ENCODE measurements around the gene ERH. TPM values are rescaled to one million over a fixed set of nuclear protein-coding genes. Genes with fewer than 3 reads are reported as not detected.
"Not testable (repeated sequence)": the region's sequence is repeated elsewhere in the genome, so short reads cannot be mapped to it uniquely, and the experiment has no call there.

Gene ERH
- total RNA-seq, 1 donor from 2014 or later, result 89.1 TPM

- DNase-seq, result no peak
Observed at GRCh38 chr14:69395929-69396328, 2.2 kb downstream of the ERH start.

GRCh38 chr14:69392481-69392880, 5.6 kb downstream of the ERH start:
- no peak for DNase-seq

GRCh38 chr14:69391400-69391799, 6.7 kb downstream of the ERH start:
- not testable (repeated sequence) for DNase-seq

GRCh38 chr14:69387311-69387710, 10.8 kb downstream of the ERH start:
- no peak for DNase-seq

- no peak for DNase-seq
Observed at GRCh38 chr14:69378274-69378673, 19.8 kb downstream of the ERH start.

- DNase-seq, result no peak
Observed at GRCh38 chr14:69376439-69376838, 21.7 kb downstream of the ERH start.

- no peak for DNase-seq
Observed at GRCh38 chr14:69375722-69376121, 22.4 kb downstream of the ERH start.

GRCh38 chr14:69375182-69375581, 22.9 kb downstream of the ERH start:
- DNase-seq, result no peak

GRCh38 chr14:69374235-69374634, 23.9 kb downstream of the ERH start:
- DNase-seq, result no peak

- DNase-seq, result no peak
Observed at GRCh38 chr14:69373104-69373503, 25.0 kb downstream of the ERH start.

GRCh38 chr14:69372146-69372545, 26.0 kb downstream of the ERH start:
- DNase-seq, result no peak

GRCh38 chr14:69370061-69370460, 28.0 kb downstream of the ERH start:
- no peak for DNase-seq

- DNase-seq, result no peak
Observed at GRCh38 chr14:69368381-69368780, 29.7 kb downstream of the ERH start.

GRCh38 chr14:69366761-69367160, 31.3 kb downstream of the ERH start:
- no peak for DNase-seq

- DNase-seq, result no peak
Observed at GRCh38 chr14:69366069-69366468, 32.0 kb downstream of the ERH start.

GRCh38 chr14:69364378-69364777, 33.7 kb downstream of the ERH start:
- DNase-seq, result no peak

- DNase-seq, result no peak
Observed at GRCh38 chr14:69363964-69364363, 34.1 kb downstream of the ERH start.

GRCh38 chr14:69363055-69363454, 35.0 kb downstream of the ERH start:
- DNase-seq, result no peak

- DNase-seq, result no peak
Observed at GRCh38 chr14:69360438-69361108, 37.5 kb downstream of the ERH start.

- no peak for DNase-seq
Observed at GRCh38 chr14:69358966-69359365, 39.1 kb downstream of the ERH start.

GRCh38 chr14:69358233-69358963, 39.7 kb downstream of the ERH start:
- no peak for DNase-seq

GRCh38 chr14:69357544-69358200, 40.4 kb downstream of the ERH start:
- no peak for DNase-seq

- no peak for DNase-seq
Observed at GRCh38 chr14:69356903-69357543, 41.1 kb downstream of the ERH start.
